ENCODE results near the gene CDKN1A. TPM values are rescaled to one million over a fixed set of nuclear protein-coding genes. Genes with fewer than 3 reads are reported as not detected.
A peak's percentile ranks its signal among the peaks of the same experiment; 100 is the strongest.

The CDKN1A gene
- total and polyA plus RNA-seq, 9 of the 15 experiments (the other 6 are each of a cell fraction or from before 2014, with no cell fraction given), result 0.25 to 8.1 (median 5.1) TPM

DNA sequence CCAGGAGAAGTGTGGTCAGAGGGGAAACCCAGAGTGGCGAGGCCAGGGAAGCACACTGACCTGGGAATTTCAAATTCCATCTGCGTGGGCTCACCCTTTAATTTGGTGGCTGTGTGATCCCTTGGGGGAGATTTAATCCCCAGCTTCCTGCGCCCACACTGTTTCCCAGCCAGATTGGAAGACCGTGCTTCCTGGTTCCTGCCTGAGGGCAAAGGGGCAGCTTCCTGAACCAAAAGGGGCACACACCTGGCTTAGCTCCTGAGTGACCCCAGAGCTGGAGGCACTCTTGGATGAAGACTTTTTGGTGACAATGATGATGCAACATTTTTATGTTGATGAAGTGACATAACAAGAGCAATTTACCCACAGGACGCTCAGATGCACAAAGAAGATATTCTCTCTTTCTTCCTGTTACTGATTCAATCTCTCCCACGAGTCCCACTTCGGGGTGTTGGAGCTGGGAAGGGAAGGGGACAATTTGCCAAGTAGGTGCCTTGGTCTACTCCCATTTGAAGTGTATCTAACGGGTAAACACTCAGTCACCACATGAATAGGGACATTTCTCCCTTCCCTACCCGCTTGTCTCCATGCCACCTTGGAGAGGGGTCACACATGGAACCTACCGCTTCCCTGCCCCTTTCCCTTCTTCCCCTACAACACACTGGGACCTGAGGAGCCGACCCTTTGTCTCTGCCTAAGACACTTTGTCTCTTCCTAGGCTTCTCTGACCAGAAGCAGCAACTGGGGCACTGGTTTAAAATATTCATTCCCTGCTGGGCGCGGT is 28.6 kb upstream of the CDKN1A start (continued):
- 0 out of 2 replicates have a peak, but pooled peaks have one; percentile 4 for TF ChIP-seq SMAD3 (CRISPR knock-in tag; conservative IDR thresholded peaks at IDR 0.05)
- TF ChIP-seq, protein P1, sequence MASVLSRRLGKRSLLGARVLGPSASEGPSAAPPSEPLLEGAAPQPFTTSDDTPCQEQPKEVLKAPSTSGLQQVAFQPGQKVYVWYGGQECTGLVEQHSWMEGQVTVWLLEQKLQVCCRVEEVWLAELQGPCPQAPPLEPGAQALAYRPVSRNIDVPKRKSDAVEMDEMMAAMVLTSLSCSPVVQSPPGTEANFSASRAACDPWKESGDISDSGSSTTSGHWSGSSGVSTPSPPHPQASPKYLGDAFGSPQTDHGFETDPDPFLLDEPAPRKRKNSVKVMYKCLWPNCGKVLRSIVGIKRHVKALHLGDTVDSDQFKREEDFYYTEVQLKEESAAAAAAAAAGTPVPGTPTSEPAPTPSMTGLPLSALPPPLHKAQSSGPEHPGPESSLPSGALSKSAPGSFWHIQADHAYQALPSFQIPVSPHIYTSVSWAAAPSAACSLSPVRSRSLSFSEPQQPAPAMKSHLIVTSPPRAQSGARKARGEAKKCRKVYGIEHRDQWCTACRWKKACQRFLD (CRISPR knock-in tag; IDR thresholded peaks at IDR 0.05), result 0 out of 2 replicates have a peak, but pooled peaks have one; percentile 5
- peak; percentile 97 for TF ChIP-seq CEBPG (CRISPR knock-in tag; IDR thresholded peaks at IDR 0.05)
- peak; percentile 99 for TF ChIP-seq CEBPG (tag; conservative IDR thresholded peaks at IDR 0.05 in 1 of 2, IDR thresholded peaks at IDR 0.05 in 1 of 2)
- TF ChIP-seq BCOR (IDR thresholded peaks at IDR 0.05), result no peak

DNA sequence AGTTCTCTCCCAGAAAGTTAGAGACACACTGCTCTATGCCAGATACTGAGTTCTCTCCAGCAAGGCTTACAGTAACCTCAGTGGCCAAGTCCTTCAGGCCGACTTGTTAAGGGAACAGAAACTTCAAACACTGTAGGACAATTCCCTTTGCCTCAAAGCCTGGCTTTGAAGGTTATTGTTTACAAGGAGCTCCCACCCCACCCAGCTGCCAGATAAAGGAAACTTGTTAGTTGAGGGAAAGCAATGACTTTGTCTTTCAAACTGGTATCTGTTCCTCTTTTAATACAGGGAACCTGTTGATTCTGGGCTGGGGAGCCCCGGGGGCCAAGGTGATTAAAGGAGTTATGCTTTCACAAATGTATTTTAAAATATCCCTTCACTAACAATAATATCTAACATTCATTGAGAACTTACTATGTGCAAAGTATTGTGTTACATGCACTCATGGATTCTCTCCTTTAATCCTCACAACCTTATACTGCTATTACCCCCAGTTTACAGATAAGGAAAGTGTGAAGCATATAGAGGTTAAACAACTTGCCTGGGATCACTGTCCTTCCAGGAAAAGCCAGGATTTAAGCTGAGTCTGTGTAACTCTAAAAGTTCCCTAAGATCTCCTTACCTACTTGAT is 27.6 kb upstream of the CDKN1A start:
- H2AFZ ChIP-seq (ENCODE audit: low read depth, low read length), result 0 out of 2 replicates have a peak overlapping the region, but pooled peaks have one; percentile 14
- BruUV-seq (replicated peaks), result no TSS peak
- no peaks in the 10 kb centered on the region for H3K9me3 ChIP-seq (replicated peaks; ENCODE audit: control insufficient read depth, insufficient read depth, low read depth, low read length)
- intact Hi-C loops (cut with micrococcal nuclease) (no loop called here), in situ Hi-C loops (cut with MboI) (no loop called here)
- FAIRE-seq (no peak), DNase-seq (ENCODE audit: extremely low read depth in 1 of 4, low spot score in 3 of 4) (no peak), ATAC-seq (peak; percentile 54)
- no peak overlapping the region for H3K9ac ChIP-seq (ENCODE audit: insufficient read depth in 1 of 2, low read depth in 2 of 2, low read length in 2 of 2)
- H3K9me1 ChIP-seq (ENCODE audit: control insufficient read depth, insufficient read depth, low read length), result no peaks in the 10 kb centered on the region
- H4K20me1 ChIP-seq (replicated peaks; ENCODE audit: control insufficient read depth, insufficient read depth, low read length), result no peaks in the 10 kb centered on the region
- 2% methylated on average over 2 of the region's 2 CpGs for WGBS (ENCODE audit: insufficient coverage, low coverage, missing lambda C conversion rate)
- no peaks in the 10 kb centered on the region for H3K36me3 ChIP-seq (ENCODE audit: control insufficient read depth, insufficient read depth, low read length)
- CTCF ChIA-PET (ENCODE audit: low intra/inter-chr PET ratio), result no interaction called here
- peaks cover 51 to 56% of the 10 kb centered on the region in 2 experiments for H3K27me3 ChIP-seq (ENCODE audit: control insufficient read depth in 2 of 2, insufficient read depth in 2 of 2, low read length in 2 of 2)
- H3K27ac ChIP-seq (ENCODE audit: extremely low read depth, low read depth, low read length), result no peak overlapping the region
- H3K79me2 ChIP-seq (ENCODE audit: control insufficient read depth, insufficient read depth, low read length), result no peaks in the 10 kb centered on the region
- no peak overlapping the region for H3K4me3 ChIP-seq
- POLR2A ChIA-PET, result interaction anchor here (0.6 to 1.3 kb wide), 7 partner anchors 8 to 1154 kb away, joined by 3 to 4 read pairs (median 3); partner anchors contain the start of gene TEAD3
- H3K4me1 ChIP-seq (replicated peaks in 1 of 2; ENCODE audit: control insufficient read depth in 2 of 2, insufficient read depth in 2 of 2, low read length in 2 of 2), result peaks cover 0 to 16% of the 10 kb centered on the region in 2 experiments; a peak in 3 of 5 replicates
- H3K4me2 ChIP-seq (ENCODE audit: insufficient read depth, low read length), result no peak overlapping the region
- TF ChIP-seq RAD21 (CRISPR knock-in tag; conservative IDR thresholded peaks at IDR 0.05 in 1 of 2, IDR thresholded peaks at IDR 0.05 in 1 of 2) (peak in 1 of 2 experiments; percentile 32; a peak in 2 of 4 replicates), DLX4 (CRISPR knock-in tag; IDR thresholded peaks at IDR 0.05) (no peak), YY1 (IDR thresholded peaks at IDR 0.05; ENCODE audit: borderline replicate concordance in 1 of 3, control insufficient read depth in 1 of 3, extremely low read depth in 1 of 3, insufficient read depth in 3 of 3, insufficient read length in 1 of 3, insufficient replicate concordance in 2 of 3, low read depth in 1 of 3, low read length in 2 of 3) (no peak), RFX5 (IDR thresholded peaks at IDR 0.05; ENCODE audit: low read depth, low read length) (no peak), SPI1 (IDR thresholded peaks at IDR 0.05; ENCODE audit: borderline replicate concordance, low read depth, low read length) (peak; percentile 63; the same call in 1 of the 2 replicates), SAFB (IDR thresholded peaks at IDR 0.05; ENCODE audit: borderline replicate concordance, low read depth, low read length) (no peak), HNRNPLL (IDR thresholded peaks at IDR 0.05; ENCODE audit: low read depth, low read length, poor library complexity, severe bottlenecking) (no peak), NR1H2 (CRISPR knock-in tag; IDR thresholded peaks at IDR 0.05) (no peak), HMBOX1 (IDR thresholded peaks at IDR 0.05) (peak; percentile 77)

All from K562 (cell line).